BE2C (cell line): ENCODE data around the gene HDAC8.
"Not testable (repeated sequence)": the region's sequence is repeated elsewhere in the genome, so short reads cannot be mapped to it uniquely, and the experiment has no call there.

Experiments used
- DNase-seq: peaks from one replicate; pipeline ENCODE4 v3.0.0-alpha.2; 2020
- H3K27me3 ChIP-seq: fragments of 250-450 bp; sonication (Bioruptor Pico); 2 replicates; pipeline ENCODE4 v1.5.1; 2020; ENCODE audit warnings: mild to moderate bottlenecking
- H3K36me3 ChIP-seq: fragments of 250-450 bp; sonication (Bioruptor Pico); 2 replicates; pipeline ENCODE4 v1.5.1; 2020; ENCODE audit warnings: mild to moderate bottlenecking
- H3K4me1 ChIP-seq: fragments of 250-450 bp; sonication (Bioruptor Pico); 2 replicates; pipeline ENCODE4 v1.5.1; 2020
- H3K4me3 ChIP-seq: 2 replicates; pipeline ENCODE4 v1.5.1; 2011; ENCODE audit warnings: low read depth, low read length
- H3K9me3 ChIP-seq: fragments of 250-450 bp; sonication (Bioruptor Pico); 2 replicates; pipeline ENCODE4 v1.5.1; 2020
- CTCF ChIP-seq: IDR thresholded peaks from 2 replicates; pipeline ENCODE4 v1.5.1; 2012; ENCODE audit warnings: mild to moderate bottlenecking, low read depth, low read length

HDAC8 gene

GRCh38 chrX:72408885-72409284, 163.8 kb downstream of the HDAC8 start:
- Histone ChIP-seq H3K27me3 (no peaks in the 10 kb centered on the region), H3K4me3 (no peak overlapping the region), H3K9me3 (no peaks in the 10 kb centered on the region), H3K36me3 (no peaks in the 10 kb centered on the region), H3K4me1 (no peaks in the 10 kb centered on the region)
- DNase-seq: no peak
- TF ChIP-seq CTCF: no peak

GRCh38 chrX:72405136-72405535, 167.5 kb downstream of the HDAC8 start:
- not testable (repeated sequence) for H3K36me3 ChIP-seq, H3K27me3 ChIP-seq, DNase-seq, H3K9me3 ChIP-seq, H3K4me3 ChIP-seq, H3K4me1 ChIP-seq

GRCh38 chrX:72402614-72403013, 170.0 kb downstream of the HDAC8 start:
- Histone ChIP-seq H3K9me3 (no peaks in the 10 kb centered on the region), H3K27me3 (no peaks in the 10 kb centered on the region), H3K4me1 (no peaks in the 10 kb centered on the region), H3K4me3 (no peak overlapping the region), H3K36me3 (no peaks in the 10 kb centered on the region)
- no peak for TF ChIP-seq CTCF
- no peak for DNase-seq

GRCh38 chrX:72399816-72400215, 172.8 kb downstream of the HDAC8 start:
- Histone ChIP-seq H3K9me3 (no peaks in the 10 kb centered on the region), H3K36me3 (no peaks in the 10 kb centered on the region), H3K4me1 (no peaks in the 10 kb centered on the region), H3K27me3 (no peaks in the 10 kb centered on the region), H3K4me3 (no peak overlapping the region)
- TF ChIP-seq CTCF: no peak
- no peak for DNase-seq

GRCh38 chrX:72396117-72396516, 176.5 kb downstream of the HDAC8 start:
- Histone ChIP-seq H3K9me3 (no peaks in the 10 kb centered on the region), H3K4me3 (no peak overlapping the region), H3K4me1 (no peaks in the 10 kb centered on the region), H3K27me3 (no peaks in the 10 kb centered on the region), H3K36me3 (no peaks in the 10 kb centered on the region)
- TF ChIP-seq CTCF: no peak
- no peak for DNase-seq

GRCh38 chrX:72395237-72395636, 177.4 kb downstream of the HDAC8 start:
- H3K36me3 ChIP-seq: no peaks in the 10 kb centered on the region
- no peak for TF ChIP-seq CTCF
- H3K4me1 ChIP-seq: no peaks in the 10 kb centered on the region
- no peaks in the 10 kb centered on the region for H3K27me3 ChIP-seq
- H3K4me3 ChIP-seq: no peak overlapping the region
- no peak for DNase-seq
- H3K9me3 ChIP-seq: no peaks in the 10 kb centered on the region

GRCh38 chrX:72394518-72395170, 178.0 kb downstream of the HDAC8 start:
- no peaks in the 10 kb centered on the region for H3K4me1 ChIP-seq
- H3K27me3 ChIP-seq: no peaks in the 10 kb centered on the region
- DNase-seq: no peak
- no peaks in the 10 kb centered on the region for H3K36me3 ChIP-seq
- H3K9me3 ChIP-seq: no peaks in the 10 kb centered on the region
- H3K4me3 ChIP-seq: no peak overlapping the region
- no peak for TF ChIP-seq CTCF
